Measurements from ENCODE around the gene GALNT18.

- no peak for TF ChIP-seq CTCF (IDR thresholded peaks at IDR 0.05)
- no peak for TF ChIP-seq POLR2A (IDR thresholded peaks at IDR 0.05)
Observed at GRCh38 chr11:11463405-11463804, 158.4 kb downstream of the GALNT18 start.

Measured in ovary (tissue), 3 donors.